ENCODE results near the gene GSX2.

- TF ChIP-seq RFX5 (IDR thresholded peaks at IDR 0.05; ENCODE audit: borderline replicate concordance, low read depth, low read length) (no peak), MAX (IDR thresholded peaks at IDR 0.05) (no peak), CTCF (IDR thresholded peaks at IDR 0.05; ENCODE audit: control extremely low read depth in 1 of 3, insufficient read depth in 1 of 3, low read depth in 1 of 3, low read length in 3 of 3) (no peak), CHD2 (IDR thresholded peaks at IDR 0.05; ENCODE audit: low read length) (no peak), POLR2AphosphoS5 (IDR thresholded peaks at IDR 0.05; ENCODE audit: low read depth, low read length) (no peak), ZNF274 (IDR thresholded peaks at IDR 0.05; ENCODE audit: borderline replicate concordance, extremely low read depth, low read length) (no peak), EP300 (IDR thresholded peaks at IDR 0.05; ENCODE audit: borderline replicate concordance in 1 of 2, low read depth in 2 of 2, low read length in 2 of 2) (no peak), ATF3 (IDR thresholded peaks at IDR 0.05; ENCODE audit: insufficient read depth, low read depth, low read length) (no peak)
Observed at GRCh38 chr4:54085284-54085683, 14.7 kb upstream of the GSX2 start.

All from H1 (cell line).